ENCODE results near the gene CTDP1.
A peak's percentile ranks its signal among the peaks of the same experiment; 100 is the strongest.

Gene CTDP1

GRCh38 chr18:79780547-79780946 is 100.9 kb downstream of the CTDP1 start:
- H3K9me3 Mint-ChIP-seq: no peaks in the 10 kb centered on the region
- no peaks in the 10 kb centered on the region for H3K36me3 Mint-ChIP-seq (ENCODE audit: low read depth)
- no peak overlapping the region for H3K4me3 Mint-ChIP-seq
- peak; percentile 25 for DNase-seq
- no peaks in the 10 kb centered on the region for H3K4me1 Mint-ChIP-seq (ENCODE audit: low read depth)
- H3K27me3 Mint-ChIP-seq: peaks cover 34% of the 10 kb centered on the region
- no peak overlapping the region for H3K27ac Mint-ChIP-seq

- no peak overlapping the region for H3K4me3 Mint-ChIP-seq
- DNase-seq: peak; percentile 13
- H3K36me3 Mint-ChIP-seq (ENCODE audit: low read depth): no peaks in the 10 kb centered on the region
- no peaks in the 10 kb centered on the region for H3K9me3 Mint-ChIP-seq
- H3K27me3 Mint-ChIP-seq: peaks cover 41% of the 10 kb centered on the region
- no peaks in the 10 kb centered on the region for H3K4me1 Mint-ChIP-seq (ENCODE audit: low read depth)
- no peak overlapping the region for H3K27ac Mint-ChIP-seq
Measured at GRCh38 chr18:79781331-79781941, 101.8 kb downstream of the CTDP1 start.

GRCh38 chr18:79782566-79783308 is 103.1 kb downstream of the CTDP1 start:
- Mint-ChIP-seq H3K27me3 (peaks cover 42% of the 10 kb centered on the region), H3K4me1 (ENCODE audit: low read depth) (peaks cover 1% of the 10 kb centered on the region), H3K9me3 (no peaks in the 10 kb centered on the region), H3K36me3 (ENCODE audit: low read depth) (no peaks in the 10 kb centered on the region), H3K27ac (no peak overlapping the region), H3K4me3 (no peak overlapping the region)
- peak; percentile 21 for DNase-seq

DNA sequence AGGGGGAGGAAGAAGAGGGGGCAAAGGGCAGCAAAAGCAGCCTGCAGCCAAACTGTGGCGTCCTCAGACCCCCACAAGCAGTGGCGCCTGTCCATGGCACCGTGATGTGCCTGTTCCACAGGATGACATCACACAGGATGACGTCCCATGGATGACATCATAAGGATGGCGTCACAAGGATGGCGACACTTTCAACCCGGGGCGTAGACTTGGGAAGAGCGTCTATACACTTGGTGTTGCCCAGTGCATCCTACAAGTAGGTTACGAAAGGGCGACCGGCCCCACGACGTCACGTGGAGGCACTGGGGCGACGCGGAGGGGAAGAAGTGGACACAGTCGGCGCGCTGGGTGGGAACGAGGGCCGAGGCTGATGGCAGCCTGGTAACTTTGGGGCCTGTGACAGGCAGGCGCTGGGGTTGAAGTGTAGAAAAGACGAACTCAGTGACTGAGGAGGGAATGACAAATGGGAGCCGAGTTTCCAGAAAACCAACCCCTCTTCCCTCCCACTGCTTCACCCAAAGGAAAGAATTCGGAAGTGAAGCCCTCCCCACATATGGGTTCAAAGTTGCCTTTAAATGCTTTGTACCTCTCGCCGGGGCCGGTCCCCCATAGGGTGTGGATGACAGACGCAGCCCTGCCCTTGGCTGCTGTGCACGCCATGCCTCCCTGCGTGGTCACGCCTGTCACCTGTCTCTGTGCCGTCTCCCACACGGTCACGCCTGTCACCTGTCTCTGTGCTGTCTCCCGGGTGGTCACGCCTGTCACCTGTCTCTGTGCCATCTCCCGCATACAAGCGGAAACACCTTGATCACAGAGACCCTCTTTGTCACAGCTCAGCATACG is 104.7 kb downstream of the CTDP1 start:
- Mint-ChIP-seq H3K9me3 (no peaks in the 10 kb centered on the region), H3K4me1 (ENCODE audit: low read depth) (peaks cover 3% of the 10 kb centered on the region), H3K36me3 (ENCODE audit: low read depth) (no peaks in the 10 kb centered on the region), H3K27ac (no peak overlapping the region), H3K4me3 (no peak overlapping the region), H3K27me3 (peaks cover 47% of the 10 kb centered on the region)
- DNase-seq: no peak

GRCh38 chr18:79784965-79785770 is 105.6 kb downstream of the CTDP1 start:
- Mint-ChIP-seq H3K4me3 (no peak overlapping the region), H3K4me1 (ENCODE audit: low read depth) (peaks cover 3% of the 10 kb centered on the region), H3K27ac (no peak overlapping the region), H3K36me3 (ENCODE audit: low read depth) (no peaks in the 10 kb centered on the region), H3K9me3 (no peaks in the 10 kb centered on the region), H3K27me3 (peaks cover 53% of the 10 kb centered on the region)
- no peak for DNase-seq

- H3K36me3 Mint-ChIP-seq (ENCODE audit: low read depth): no peaks in the 10 kb centered on the region
- no peak for DNase-seq
- peaks cover 3% of the 10 kb centered on the region for H3K4me1 Mint-ChIP-seq (ENCODE audit: low read depth)
- H3K9me3 Mint-ChIP-seq: no peaks in the 10 kb centered on the region
- no peak overlapping the region for H3K27ac Mint-ChIP-seq
- no peak overlapping the region for H3K4me3 Mint-ChIP-seq
- peaks cover 60% of the 10 kb centered on the region for H3K27me3 Mint-ChIP-seq
Measured at GRCh38 chr18:79785831-79786230, 106.2 kb downstream of the CTDP1 start.

- peaks cover 64% of the 10 kb centered on the region for H3K27me3 Mint-ChIP-seq
Measured at GRCh38 chr18:79786304-79786703, 106.7 kb downstream of the CTDP1 start.

GRCh38 chr18:79786786-79787526 is 107.4 kb downstream of the CTDP1 start:
- Mint-ChIP-seq H3K4me1 (ENCODE audit: low read depth) (peaks cover 8% of the 10 kb centered on the region), H3K27me3 (peaks cover 71% of the 10 kb centered on the region), H3K36me3 (ENCODE audit: low read depth) (no peaks in the 10 kb centered on the region), H3K4me3 (no peak overlapping the region), H3K27ac (no peak overlapping the region), H3K9me3 (no peaks in the 10 kb centered on the region)
- DNase-seq: no peak

More at GRCh38 chr18:79786304-79786703, 106.7 kb downstream of the CTDP1 start:
- no peak for DNase-seq
- Mint-ChIP-seq H3K36me3 (ENCODE audit: low read depth) (no peaks in the 10 kb centered on the region), H3K4me3 (no peak overlapping the region), H3K4me1 (ENCODE audit: low read depth) (peaks cover 5% of the 10 kb centered on the region), H3K27ac (no peak overlapping the region), H3K9me3 (no peaks in the 10 kb centered on the region)

GRCh38 chr18:79787527-79787864 is 107.9 kb downstream of the CTDP1 start:
- peaks cover 76% of the 10 kb centered on the region for H3K27me3 Mint-ChIP-seq

DNA sequence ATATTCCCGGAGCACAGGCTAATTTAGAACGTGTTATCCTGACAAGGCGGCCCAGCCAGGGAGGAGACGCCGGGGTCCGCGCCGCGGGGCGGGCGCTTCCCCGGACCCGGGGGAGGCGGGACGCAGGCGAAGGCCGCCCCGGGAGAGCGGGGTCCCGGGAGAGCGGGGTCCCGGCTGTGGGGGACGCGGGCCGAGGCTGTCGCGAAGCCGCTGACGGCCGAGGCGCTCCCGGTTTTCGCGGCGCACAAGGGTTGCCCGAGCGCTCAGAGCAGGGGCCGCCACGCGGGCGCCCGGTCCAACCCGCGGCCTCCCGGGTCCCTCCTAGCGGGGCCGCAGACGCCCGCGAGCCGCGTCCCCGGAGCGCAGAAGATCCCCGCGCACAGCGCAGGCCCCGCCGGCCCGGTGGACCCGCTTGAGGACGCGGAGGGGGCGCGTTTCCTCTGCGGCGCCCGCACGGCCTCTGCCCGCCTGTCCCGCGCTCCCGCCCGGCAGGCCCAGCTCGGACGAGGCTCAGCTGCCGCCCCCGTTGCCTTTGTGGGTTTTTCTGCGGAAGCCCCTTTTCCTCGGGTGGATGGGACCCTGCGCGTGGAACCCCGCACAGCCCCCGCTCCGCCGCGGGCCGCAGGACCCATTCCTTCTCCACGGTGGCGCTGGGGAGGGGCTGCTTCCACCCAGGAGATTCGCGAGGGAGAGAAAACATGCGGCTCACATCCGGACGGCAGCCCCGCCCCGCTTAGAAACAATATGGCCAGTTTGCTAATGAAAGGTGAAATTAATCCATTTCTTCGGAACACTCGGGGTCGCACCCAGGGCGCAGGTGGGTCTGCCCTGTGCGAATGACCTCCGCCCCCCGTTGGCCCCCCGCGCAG is 108.5 kb downstream of the CTDP1 start:
- Mint-ChIP-seq H3K27ac (no peak overlapping the region), H3K9me3 (no peaks in the 10 kb centered on the region), H3K4me3 (no peak overlapping the region), H3K27me3 (peaks cover 82% of the 10 kb centered on the region), H3K4me1 (ENCODE audit: low read depth) (peaks cover 14% of the 10 kb centered on the region), H3K36me3 (ENCODE audit: low read depth) (no peaks in the 10 kb centered on the region)
- DNase-seq: no peak

More at GRCh38 chr18:79787527-79787864, 107.9 kb downstream of the CTDP1 start:
- Mint-ChIP-seq H3K4me1 (ENCODE audit: low read depth) (peaks cover 8% of the 10 kb centered on the region), H3K36me3 (ENCODE audit: low read depth) (no peaks in the 10 kb centered on the region), H3K4me3 (no peak overlapping the region), H3K27ac (no peak overlapping the region), H3K9me3 (no peaks in the 10 kb centered on the region)
- no peak for DNase-seq

GRCh38 chr18:79788734-79789085 is 109.1 kb downstream of the CTDP1 start:
- Mint-ChIP-seq H3K9me3 (no peaks in the 10 kb centered on the region), H3K4me1 (ENCODE audit: low read depth) (peaks cover 14% of the 10 kb centered on the region), H3K4me3 (no peak overlapping the region), H3K36me3 (ENCODE audit: low read depth) (no peaks in the 10 kb centered on the region), H3K27me3 (peaks cover 80% of the 10 kb centered on the region), H3K27ac (no peak overlapping the region)
- no peak for DNase-seq

GRCh38 chr18:79789091-79789891 is 109.7 kb downstream of the CTDP1 start:
- Mint-ChIP-seq H3K27ac (no peak overlapping the region), H3K27me3 (peaks cover 78% of the 10 kb centered on the region), H3K9me3 (no peaks in the 10 kb centered on the region), H3K36me3 (ENCODE audit: low read depth) (no peaks in the 10 kb centered on the region), H3K4me1 (ENCODE audit: low read depth) (peaks cover 14% of the 10 kb centered on the region), H3K4me3 (no peak overlapping the region)
- no peak for DNase-seq

All from activated T-cell treated with anti-CD3 and anti-CD28 coated beads, Interleukin-2, amount 50 U/mL, for 24 hours (primary cell).